SK-N-SH (cell line): ENCODE measurements around the gene CEP70. TPM values are rescaled to one million over a fixed set of nuclear protein-coding genes. Genes with fewer than 3 reads are reported as not detected.
"Not testable (repeated sequence)": the region's sequence is repeated elsewhere in the genome, so short reads cannot be mapped to it uniquely, and the experiment has no call there.

Source experiments
- CTCF ChIA-PET: fragments of 300-600, 350-600 bp; formaldehyde crosslinking; extraction: SDS; loops from one replicate; lab custom pipeline; 2021; lab: Yijun Ruan, JAX
- POLR2A ChIA-PET: fragments of 350-600 bp; sonication (Branson Sonifier 250); formaldehyde crosslinking; extraction: SDS; loops from one replicate; lab custom pipeline; 2020; ENCODE audit warnings: antibody characterized with exemption, inconsistent platforms; lab: Yijun Ruan, JAX
- DNase-seq: peaks from one replicate; pipeline ENCODE4 v3.0.0; 2012
- H2AFZ ChIP-seq: fragments of 200-600 bp; sonication (generic); 2 replicates; pipeline ENCODE4 v1.8.1; 2016; ENCODE audit warnings: antibody characterized with exemption, mild to moderate bottlenecking, low read depth
- H3F3A ChIP-seq: fragments of 200-600 bp; sonication (generic); replicated peaks from 2 replicates; pipeline ENCODE3; 2016; ENCODE audit warnings: antibody characterized with exemption, mild to moderate bottlenecking; ENCODE audit not compliant: insufficient read depth
- H3K27ac ChIP-seq, 2 experiments: fragments of 200-500 bp in 1 of 2; fragments of 200-600 bp in 1 of 2; sonication (Bioruptor generic) in 1 of 2; sonication (generic), shearing (Covaris generic) in 1 of 2; 2 replicates each; pipeline versions ENCODE4 v1.5.1 to v1.6.1; 2014 to 2016; ENCODE audit warnings: low read depth in 2 of 2, inconsistent platforms in 1 of 2, low read length in 1 of 2, mild to moderate bottlenecking in 1 of 2, mixed read lengths in 1 of 2
- H3K27me3 ChIP-seq: fragments of 200-600 bp; sonication (generic), shearing (Covaris generic); 2 replicates; pipeline ENCODE4 v1.6.1; 2016; ENCODE audit warnings: mixed run types; ENCODE audit not compliant: insufficient read depth
- H3K36me3 ChIP-seq, 2 experiments: fragments of 200-500 bp in 1 of 2; fragments of 200-600 bp in 1 of 2; sonication (Bioruptor generic) in 1 of 2; sonication (generic) in 1 of 2; replicated peaks in 1 of 2; 2 replicates each; pipeline versions ENCODE3 to v1.5.1; 2014 to 2016; ENCODE audit warnings: low read length in 1 of 2, mild to moderate bottlenecking in 1 of 2; ENCODE audit not compliant: insufficient read depth in 2 of 2, control insufficient read depth in 1 of 2
- H3K4me1 ChIP-seq, 2 experiments: fragments of 200-500 bp in 1 of 2; fragments of 200-600 bp in 1 of 2; sonication (Bioruptor generic) in 1 of 2; sonication (generic), shearing (Covaris generic) in 1 of 2; 2 replicates each; pipeline versions ENCODE4 v1.5.1 to v1.6.1; 2014 to 2016; ENCODE audit warnings: low read depth in 1 of 2, low read length in 1 of 2, mixed run types in 1 of 2; ENCODE audit not compliant: insufficient read depth in 2 of 2, control insufficient read depth in 1 of 2
- H3K4me2 ChIP-seq: fragments of 200-600 bp; sonication (generic), shearing (Covaris generic); 2 replicates; pipeline ENCODE4 v1.6.1; 2017; ENCODE audit warnings: mixed run types
- H3K4me3 ChIP-seq, 2 experiments: fragments of 200-500 bp in 1 of 2; fragments of 200-600 bp in 1 of 2; sonication (Bioruptor generic) in 1 of 2; sonication (generic), shearing (Covaris generic) in 1 of 2; 2 replicates each; pipeline versions ENCODE4 v1.5.1 to v1.8.1; 2014 to 2016; ENCODE audit warnings: low read depth in 2 of 2, inconsistent platforms in 1 of 2, low read length in 1 of 2, mild to moderate bottlenecking in 1 of 2, mixed read lengths in 1 of 2, moderate library complexity in 1 of 2
- H3K79me2 ChIP-seq: fragments of 200-600 bp; sonication (generic); 2 replicates; pipeline ENCODE4 v1.8.1; 2017; ENCODE audit warnings: mild to moderate bottlenecking; ENCODE audit not compliant: insufficient read depth
- H3K9ac ChIP-seq: fragments of 200-600 bp; sonication (generic); 2 replicates; pipeline ENCODE4 v1.6.1; 2017; ENCODE audit warnings: mixed run types
- H3K9me2 ChIP-seq: fragments of 200-600 bp; sonication (generic); 2 replicates; pipeline ENCODE4 v1.6.1; 2017; ENCODE audit warnings: mixed run types
- H3K9me3 ChIP-seq: fragments of 200-600 bp; sonication (generic); 2 replicates; pipeline ENCODE4 v1.6.1; 2017; ENCODE audit warnings: mixed run types, mild to moderate bottlenecking, moderate library complexity
- H4K20me1 ChIP-seq: fragments of 200-600 bp; sonication (generic); 2 replicates; pipeline ENCODE4 v1.6.1; 2017; ENCODE audit warnings: mild to moderate bottlenecking, mixed run types; ENCODE audit not compliant: insufficient read depth
- CHD2 ChIP-seq: fragments of 150-350 bp; IDR thresholded peaks from 2 replicates; pipeline ENCODE4 v1.6.1; 2018; ENCODE audit warnings: low read length; ENCODE audit not compliant: partially characterized antibody
- CTCF ChIP-seq: fragments of 200-600 bp; sonication (generic); IDR thresholded peaks from 2 replicates; pipeline ENCODE4 v1.6.1; 2017; ENCODE audit warnings: antibody characterized with exemption, mild to moderate bottlenecking, moderate library complexity
- ELF1 ChIP-seq: IDR thresholded peaks from 2 replicates; pipeline ENCODE4 v1.4.0; 2012
- EP300 ChIP-seq, 2 experiments: IDR thresholded peaks; 2 replicates each; pipeline versions ENCODE4 v1.4.0 to v1.6.1; 2012; ENCODE audit warnings: borderline replicate concordance in 1 of 2, low read depth in 1 of 2, low read length in 1 of 2
- FOSL2 ChIP-seq: IDR thresholded peaks from 2 replicates; pipeline ENCODE4 v1.4.0; 2012; ENCODE audit warnings: low read depth, mild to moderate bottlenecking, moderate library complexity, borderline replicate concordance
- FOXJ3 ChIP-seq: sonication (generic); formaldehyde crosslinking; IDR thresholded peaks from 2 replicates; pipeline ENCODE4 v1.5.1; 2020; ENCODE audit warnings: mild to moderate bottlenecking, missing genetic modification reagents
- FOXM1 ChIP-seq: IDR thresholded peaks from 2 replicates; pipeline ENCODE4 v1.4.0; 2012; ENCODE audit warnings: low read depth, mild to moderate bottlenecking
- GABPA ChIP-seq: IDR thresholded peaks from 2 replicates; pipeline ENCODE4 v1.4.0; 2012; ENCODE audit warnings: low read depth, mild to moderate bottlenecking
- JUND ChIP-seq: IDR thresholded peaks from 2 replicates; pipeline ENCODE4 v1.4.0; 2012
- MXI1 ChIP-seq: IDR thresholded peaks from 2 replicates; pipeline ENCODE4 v1.6.1; 2012; ENCODE audit warnings: mild to moderate bottlenecking, low read depth, low read length, improper control_type of control experiment
- NRF1 ChIP-seq: IDR thresholded peaks from 2 replicates; pipeline ENCODE4 v1.6.1; 2012; ENCODE audit warnings: low read depth, mild to moderate bottlenecking, low read length
- RAD21 ChIP-seq: IDR thresholded peaks from 2 replicates; pipeline ENCODE4 v1.6.1; 2012; ENCODE audit warnings: mild to moderate bottlenecking, low read length
- RCOR1 ChIP-seq: fragments of 150-350 bp; IDR thresholded peaks from 2 replicates; pipeline ENCODE4 v1.6.1; 2017; ENCODE audit warnings: antibody characterized with exemption, low read length
- SIN3A ChIP-seq: IDR thresholded peaks from 2 replicates; pipeline ENCODE4 v1.6.1; 2012; ENCODE audit warnings: low read depth, mild to moderate bottlenecking, low read length, moderate library complexity, borderline replicate concordance
- SMC3 ChIP-seq: IDR thresholded peaks from 2 replicates; pipeline ENCODE4 v1.6.1; 2012; ENCODE audit warnings: low read depth, low read length, improper control_type of control experiment
- TCF12 ChIP-seq: IDR thresholded peaks from 2 replicates; pipeline ENCODE4 v1.4.0; 2012
- ZBTB33 ChIP-seq: IDR thresholded peaks from 2 replicates; pipeline ENCODE4 v1.4.0; 2012; ENCODE audit warnings: low read depth, borderline replicate concordance
- WGBS: methylation state at CpG from one replicate; pipeline ENCODE4 v1.1.6; 2017; ENCODE audit warnings: low lambda C conversion rate; 5-methylcytosine and 5-hydroxymethylcytosine counted together
- polyA plus RNA-seq, 3 experiments: library from polyadenylated mRNA; depleted of rRNA; stranded (reverse); fragments of >200 nt; gene quantifications; 2 replicates each; pipeline ENCODE4 v1.2.3, GENCODE V29; 2012
- TF ChIP-seq, protein P1 (sequence below): IDR thresholded peaks from 2 replicates; pipeline ENCODE4; 2012
- TF ChIP-seq, protein P2 (sequence below): fragments of 150-350 bp; IDR thresholded peaks from 2 replicates; pipeline ENCODE4 v1.6.1; 2017; ENCODE audit warnings: antibody characterized with exemption, low read length, low read depth, borderline replicate concordance
- TF ChIP-seq, protein P3 (sequence below): IDR thresholded peaks from 2 replicates; pipeline ENCODE4 v1.6.1; 2012; ENCODE audit warnings: mild to moderate bottlenecking, low read depth, low read length, moderate library complexity

CEP70 gene
- polyA plus RNA-seq, 1 of the 3 experiments (the other 2 are of a cell fraction) = 3.7 TPM

DNA sequence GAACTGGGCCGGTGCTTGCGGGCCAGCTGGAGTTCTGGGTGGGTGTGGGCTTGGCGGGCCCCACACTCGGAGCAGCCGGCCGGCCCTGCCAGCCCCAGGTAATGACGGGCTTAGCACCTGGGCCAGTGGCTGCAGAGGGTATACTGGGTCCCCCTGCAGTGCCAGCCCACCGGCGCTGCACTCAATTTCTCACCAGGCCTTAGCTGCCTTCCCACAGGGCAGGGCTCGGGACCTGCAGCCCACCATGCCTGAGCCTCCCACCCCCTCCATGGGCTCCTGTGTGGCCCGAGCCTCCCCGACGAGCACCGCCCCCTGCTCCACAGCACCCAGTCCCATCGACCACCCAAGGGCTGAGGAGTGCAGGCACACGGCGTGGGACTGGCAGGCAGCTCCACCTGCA, 109.4 kb downstream of the CEP70 start:
- H3K4me1 ChIP-seq, H2AFZ ChIP-seq, H4K20me1 ChIP-seq, H3K36me3 ChIP-seq, DNase-seq, H3F3A ChIP-seq, POLR2A ChIA-PET, H3K79me2 ChIP-seq, H3K9me2 ChIP-seq, H3K27ac ChIP-seq, H3K4me3 ChIP-seq, H3K9ac ChIP-seq, H3K4me2 ChIP-seq, CTCF ChIA-PET, H3K27me3 ChIP-seq: not testable (repeated sequence)
- H3K9me3 ChIP-seq = 0 out of 2 replicates have a peak, but pooled peaks cover 13% of the 10 kb centered on the region
- WGBS = 97% methylated on average over 5 of the region's 17 CpGs

GRCh38 chr3:138479438-138479863, 114.6 kb downstream of the CEP70 start:
- ChIA-PET POLR2A (no interaction called here), CTCF (interaction anchor here (0.6 to 5.6 kb wide), 42 partner anchors 8 to 813 kb away, joined by 3 to 81 read pairs (median 4); partner anchors contain the start of gene CEP70)
- Histone ChIP-seq H2AFZ (peak overlapping the region; percentile 54; the same call in 1 of the 2 replicates), H3K9me2 (no peaks in the 10 kb centered on the region), H3K4me3 (no peak overlapping the region; a peak in 1 of 4 replicates), H4K20me1 (no peaks in the 10 kb centered on the region), H3K27me3 (no peaks in the 10 kb centered on the region), H3K9ac (no peak overlapping the region), H3F3A (peaks cover 11% of the 10 kb centered on the region), H3K36me3 (no peaks in the 10 kb centered on the region), H3K9me3 (no peaks in the 10 kb centered on the region), H3K27ac (no peak overlapping the region), H3K4me2 (no peak overlapping the region), H3K79me2 (no peaks in the 10 kb centered on the region), H3K4me1 (no peaks in the 10 kb centered on the region)
- WGBS = 35% methylated on average over 4 of the region's 4 CpGs
- DNase-seq = peak; percentile 69
- TF ChIP-seq FOSL2 (no peak), NRF1 (no peak), RAD21 (peak; percentile 78), JUND (no peak), FOXM1 (no peak), CHD2 (no peak), EP300 (IDR thresholded peaks at IDR 0.05; ENCODE audit: borderline replicate concordance in 1 of 2, low read depth in 1 of 2, low read length in 1 of 2) (no peak), RCOR1 (no peak), ELF1 (no peak), TCF12 (no peak), ZBTB33 (no peak), SMC3 (peak; percentile 43; the same call in 1 of the 2 replicates), FOXJ3 (no peak), MXI1 (no peak), GABPA (no peak), CTCF (peak; percentile 87), SIN3A (no peak)
- TF ChIP-seq, protein P1, sequence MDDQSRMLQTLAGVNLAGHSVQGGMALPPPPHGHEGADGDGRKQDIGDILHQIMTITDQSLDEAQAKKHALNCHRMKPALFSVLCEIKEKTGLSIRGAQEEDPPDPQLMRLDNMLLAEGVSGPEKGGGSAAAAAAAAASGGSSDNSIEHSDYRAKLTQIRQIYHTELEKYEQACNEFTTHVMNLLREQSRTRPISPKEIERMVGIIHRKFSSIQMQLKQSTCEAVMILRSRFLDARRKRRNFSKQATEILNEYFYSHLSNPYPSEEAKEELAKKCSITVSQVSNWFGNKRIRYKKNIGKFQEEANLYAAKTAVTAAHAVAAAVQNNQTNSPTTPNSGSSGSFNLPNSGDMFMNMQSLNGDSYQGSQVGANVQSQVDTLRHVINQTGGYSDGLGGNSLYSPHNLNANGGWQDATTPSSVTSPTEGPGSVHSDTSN = peak; percentile 30; the same call in 1 of the 2 replicates
- TF ChIP-seq, protein P2, sequence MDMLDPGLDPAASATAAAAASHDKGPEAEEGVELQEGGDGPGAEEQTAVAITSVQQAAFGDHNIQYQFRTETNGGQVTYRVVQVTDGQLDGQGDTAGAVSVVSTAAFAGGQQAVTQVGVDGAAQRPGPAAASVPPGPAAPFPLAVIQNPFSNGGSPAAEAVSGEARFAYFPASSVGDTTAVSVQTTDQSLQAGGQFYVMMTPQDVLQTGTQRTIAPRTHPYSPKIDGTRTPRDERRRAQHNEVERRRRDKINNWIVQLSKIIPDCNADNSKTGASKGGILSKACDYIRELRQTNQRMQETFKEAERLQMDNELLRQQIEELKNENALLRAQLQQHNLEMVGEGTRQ = no peak
- TF ChIP-seq, protein P3, sequence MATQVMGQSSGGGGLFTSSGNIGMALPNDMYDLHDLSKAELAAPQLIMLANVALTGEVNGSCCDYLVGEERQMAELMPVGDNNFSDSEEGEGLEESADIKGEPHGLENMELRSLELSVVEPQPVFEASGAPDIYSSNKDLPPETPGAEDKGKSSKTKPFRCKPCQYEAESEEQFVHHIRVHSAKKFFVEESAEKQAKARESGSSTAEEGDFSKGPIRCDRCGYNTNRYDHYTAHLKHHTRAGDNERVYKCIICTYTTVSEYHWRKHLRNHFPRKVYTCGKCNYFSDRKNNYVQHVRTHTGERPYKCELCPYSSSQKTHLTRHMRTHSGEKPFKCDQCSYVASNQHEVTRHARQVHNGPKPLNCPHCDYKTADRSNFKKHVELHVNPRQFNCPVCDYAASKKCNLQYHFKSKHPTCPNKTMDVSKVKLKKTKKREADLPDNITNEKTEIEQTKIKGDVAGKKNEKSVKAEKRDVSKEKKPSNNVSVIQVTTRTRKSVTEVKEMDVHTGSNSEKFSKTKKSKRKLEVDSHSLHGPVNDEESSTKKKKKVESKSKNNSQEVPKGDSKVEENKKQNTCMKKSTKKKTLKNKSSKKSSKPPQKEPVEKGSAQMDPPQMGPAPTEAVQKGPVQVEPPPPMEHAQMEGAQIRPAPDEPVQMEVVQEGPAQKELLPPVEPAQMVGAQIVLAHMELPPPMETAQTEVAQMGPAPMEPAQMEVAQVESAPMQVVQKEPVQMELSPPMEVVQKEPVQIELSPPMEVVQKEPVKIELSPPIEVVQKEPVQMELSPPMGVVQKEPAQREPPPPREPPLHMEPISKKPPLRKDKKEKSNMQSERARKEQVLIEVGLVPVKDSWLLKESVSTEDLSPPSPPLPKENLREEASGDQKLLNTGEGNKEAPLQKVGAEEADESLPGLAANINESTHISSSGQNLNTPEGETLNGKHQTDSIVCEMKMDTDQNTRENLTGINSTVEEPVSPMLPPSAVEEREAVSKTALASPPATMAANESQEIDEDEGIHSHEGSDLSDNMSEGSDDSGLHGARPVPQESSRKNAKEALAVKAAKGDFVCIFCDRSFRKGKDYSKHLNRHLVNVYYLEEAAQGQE = no peak
